Left cardiac atrium (tissue), 4 donors: ENCODE data around the gene TC2N. TPM values are rescaled to one million over a fixed set of nuclear protein-coding genes. Genes with fewer than 3 reads are reported as not detected.
A peak's percentile ranks its signal among the peaks of the same experiment; 100 is the strongest.
"Not testable (repeated sequence)": the region's sequence is repeated elsewhere in the genome, so short reads cannot be mapped to it uniquely, and the experiment has no call there.

Experiments used
- ATAC-seq, 2 donors: fragments of 200-7000 bp; cut with Tn5 transposase; one replicate each; pipeline ENCODE4 v1.9.1; 2020; ENCODE audit warnings: mild to moderate bottlenecking in 2 of 2, moderate library complexity in 2 of 2
- DNase-seq: peaks from one replicate; pipeline ENCODE4 v3.0.0-alpha.2; 2020
- intact Hi-C, 2 donors: fragments of 100-400 bp; cut with DNase I; formaldehyde crosslinking; loops; one replicate each; pipeline versions ENCODE4 v1.14.1 to v1.15.1; 2022 to 2023
- total RNA-seq, 2 donors: library from RNA; stranded (reverse); fragmentation: NEBNext Ultra II Directional; extraction: Animal tissue kit (Norgen Biotek cat#: 25700); gene quantifications; one replicate each; pipeline ENCODE4 v1.2.1, GENCODE V29; 2021
- donor health status: DM: no; HTN: yes; CAD: no.
- donor health status: DM: no; HTN: yes; CAD: no; lungs with severe emphysema.
- donor health status: DM: yes; HTN: yes; CAD: no.
- donor health status: Dilated cardiomyopathy.

TC2N gene
- total RNA-seq, 2 donors from 2014 or later: 9.8 to 20.8 TPM

DNA sequence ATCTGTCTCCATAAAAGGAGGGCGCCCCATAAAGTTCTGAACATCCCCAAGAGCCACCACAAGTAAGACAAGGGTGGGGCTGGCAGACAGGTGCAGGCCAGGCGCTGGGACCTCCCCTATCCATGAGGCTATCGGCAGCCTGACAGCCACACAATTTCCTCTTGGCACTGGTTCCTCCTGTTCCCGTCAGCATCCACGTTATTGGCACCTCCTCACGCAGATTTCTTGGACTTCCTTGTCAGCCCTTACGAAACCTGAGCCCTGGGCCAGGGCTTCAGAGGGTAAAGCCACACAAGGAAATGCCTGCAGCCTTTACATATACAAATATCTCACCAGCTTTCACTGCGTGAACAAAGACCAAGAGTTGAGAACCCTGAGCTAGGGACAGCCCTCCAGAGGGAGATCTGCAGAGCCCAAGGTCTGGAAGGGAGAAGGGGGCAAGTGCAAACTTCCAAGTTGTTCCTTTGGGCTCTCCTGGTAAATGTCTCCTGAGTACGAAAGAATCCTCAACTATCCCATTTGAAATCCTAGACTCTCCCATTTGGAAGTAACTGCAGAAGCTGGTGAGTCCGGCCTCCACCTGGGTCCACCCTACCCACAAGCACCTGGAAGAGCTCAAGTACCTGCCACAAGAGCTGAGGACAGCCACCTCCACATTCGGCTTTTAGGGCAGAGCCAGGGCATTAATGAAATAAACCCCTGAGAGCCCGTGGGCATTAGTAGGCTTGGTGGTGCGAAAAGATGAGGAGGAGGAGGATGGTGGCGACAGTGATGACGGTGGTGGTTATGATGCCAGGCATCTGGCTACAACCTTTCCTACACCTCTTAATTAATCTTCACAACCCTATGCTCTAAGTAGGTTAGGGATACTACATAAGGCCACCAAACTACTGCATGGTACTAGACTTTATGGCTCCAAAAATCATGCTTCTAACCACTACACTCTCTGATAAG, 5.5 kb upstream of the TC2N start:
- ATAC-seq: peak; percentile 83 to 85

DNA sequence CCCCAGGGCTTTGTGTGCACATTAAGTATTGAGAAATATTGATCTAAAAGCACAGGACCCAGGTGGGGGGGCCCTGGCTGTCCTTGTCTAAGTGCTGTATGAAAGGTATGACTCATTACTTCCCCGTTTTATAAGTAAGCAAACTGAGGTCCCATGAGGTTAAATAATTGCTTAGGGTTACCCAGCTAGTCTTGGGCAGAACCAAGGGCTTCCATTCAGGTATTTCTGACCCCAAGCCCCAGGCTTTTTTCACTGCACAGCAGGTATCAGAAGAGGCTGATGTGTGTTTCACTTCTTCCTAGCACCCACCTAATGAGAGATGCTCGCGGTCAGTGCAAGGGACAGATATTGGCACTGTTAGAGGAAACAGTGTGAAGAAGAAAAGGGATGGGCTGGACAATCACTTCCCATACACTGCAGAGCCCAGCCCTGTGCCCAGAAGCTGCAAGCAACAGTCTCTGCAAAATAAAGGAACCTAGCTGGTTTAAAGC, 4.7 kb upstream of the TC2N start:
- ATAC-seq: peak; percentile 1 to 39
- peak; percentile 50 for DNase-seq
- intact Hi-C loops: no loop called here

More for the DNA sequence above, 5.5 kb upstream of the TC2N start:
- intact Hi-C loops: no loop called here
- peak; percentile 83 for DNase-seq

DNA sequence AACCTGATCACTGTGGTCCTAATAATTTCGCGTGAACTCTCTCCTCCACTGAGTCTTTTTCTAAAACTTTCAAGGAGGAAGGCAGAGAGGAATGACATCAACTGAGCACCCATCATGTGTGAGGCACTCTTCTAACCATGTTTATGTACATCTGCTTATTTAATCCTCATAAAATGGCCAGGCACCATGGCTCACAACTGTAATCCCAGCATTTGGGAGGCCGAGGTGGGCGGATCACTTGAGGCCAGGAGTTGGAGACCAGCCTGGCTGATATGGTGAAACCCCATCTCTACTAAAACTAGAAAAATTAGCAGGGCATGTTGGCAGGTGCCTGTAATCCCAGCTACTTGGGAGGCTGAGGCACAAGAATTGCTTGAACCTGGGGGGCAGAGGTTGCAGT, 4.1 kb upstream of the TC2N start:
- intact Hi-C loops, ATAC-seq, DNase-seq: not testable (repeated sequence)

DNA sequence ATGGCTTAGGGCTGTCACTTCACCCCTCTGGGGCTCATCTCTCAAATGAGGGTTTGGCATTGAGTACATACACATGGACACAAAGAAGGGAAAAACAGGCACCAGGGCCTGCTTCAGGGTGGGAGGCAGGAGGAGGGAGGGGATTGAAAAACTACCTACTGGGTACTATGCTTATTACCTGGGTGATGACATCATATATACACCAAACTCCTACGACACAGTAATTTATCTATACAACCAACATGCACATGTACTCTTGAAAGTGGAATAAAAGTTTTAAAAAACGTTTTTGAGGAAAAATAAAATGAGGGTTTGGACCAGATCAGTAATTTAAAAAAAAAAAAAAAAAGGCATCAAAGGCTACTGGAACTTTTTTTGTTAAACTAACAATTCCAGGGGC, 3.6 kb upstream of the TC2N start:
- intact Hi-C loops: no loop called here
- no peak for DNase-seq
- ATAC-seq: no peak

DNA sequence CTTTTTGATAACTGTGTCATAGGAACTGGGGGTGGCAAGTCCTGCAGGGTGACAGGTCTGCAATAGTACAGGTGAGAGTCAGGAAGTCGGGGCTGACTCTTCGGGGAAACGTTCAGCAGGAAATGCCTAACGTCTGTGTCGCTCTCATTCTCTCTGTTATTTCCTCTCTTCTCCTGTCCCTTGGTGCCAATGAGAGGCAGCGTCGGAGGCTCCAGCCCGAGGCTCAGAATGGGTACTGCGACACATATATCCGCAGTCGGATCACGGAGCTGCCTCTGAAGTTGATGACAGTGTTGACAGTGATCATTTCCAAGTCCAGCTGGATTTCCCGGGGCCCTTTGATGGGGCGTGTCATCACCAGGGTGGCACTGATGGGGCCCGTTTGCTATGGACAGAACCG, 2.7 kb upstream of the TC2N start:
- intact Hi-C loops: no loop called here
- ATAC-seq (no peak), DNase-seq (no peak)

DNA sequence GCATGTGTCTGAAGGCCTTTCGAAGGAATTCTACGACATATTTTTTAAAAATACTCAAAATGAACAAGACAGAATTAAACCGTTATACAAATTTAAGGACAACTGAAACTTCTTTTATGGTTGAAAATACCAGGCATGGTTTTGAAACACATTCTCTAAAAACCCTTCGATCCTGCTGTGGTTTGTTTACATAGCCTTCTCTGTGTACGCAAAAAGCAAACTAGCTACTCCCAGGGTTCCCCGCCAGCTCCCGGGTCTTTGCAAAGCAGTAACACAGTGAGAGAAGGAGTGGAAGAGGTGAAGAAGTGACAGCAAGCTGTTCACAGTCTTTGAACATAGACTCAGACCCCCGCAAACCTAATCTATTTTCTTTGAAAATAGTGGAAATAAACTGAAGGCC, 2.2 kb upstream of the TC2N start:
- intact Hi-C loops: no loop called here
- ATAC-seq: no peak
- DNase-seq: no peak

DNA sequence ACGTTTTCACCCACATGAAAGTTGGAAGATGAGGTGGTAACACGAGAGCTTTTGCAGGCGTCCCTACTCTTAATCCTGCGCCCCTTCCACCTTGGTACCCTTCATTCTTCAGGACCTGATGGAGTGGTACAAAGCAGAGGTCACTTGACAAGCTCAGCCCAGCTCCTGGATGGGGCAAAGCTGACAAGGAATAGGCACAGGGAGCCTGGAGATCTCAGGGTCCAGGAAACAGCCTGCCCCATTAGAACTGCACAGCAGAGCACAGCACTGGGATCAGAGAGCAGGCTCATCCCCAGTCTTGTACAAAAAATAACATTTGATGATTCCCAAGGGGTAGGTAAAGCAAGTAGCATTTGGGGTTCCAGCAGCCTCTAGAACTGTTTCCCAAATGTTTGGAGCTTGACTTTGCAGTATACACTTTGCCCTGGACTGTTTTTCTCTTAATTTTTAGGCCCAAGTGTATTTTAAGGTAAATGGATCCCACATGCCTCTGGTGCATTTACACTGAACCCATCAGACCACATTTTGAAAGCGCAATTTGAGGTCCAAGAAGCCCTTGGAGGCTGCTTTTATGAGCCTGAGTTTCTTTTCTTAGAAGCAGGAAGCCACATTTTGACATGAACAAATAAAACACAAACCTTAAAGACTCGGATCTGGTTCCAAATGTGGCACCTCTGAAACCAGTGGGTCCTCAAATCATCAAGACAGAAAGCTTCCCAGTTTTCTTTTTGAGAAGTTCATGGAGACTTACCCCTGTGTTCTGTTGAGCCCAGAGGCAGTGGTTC, 633 bp downstream of the TC2N start:
- intact Hi-C loops: no loop called here
- ATAC-seq (no peak), DNase-seq (no peak)

DNA sequence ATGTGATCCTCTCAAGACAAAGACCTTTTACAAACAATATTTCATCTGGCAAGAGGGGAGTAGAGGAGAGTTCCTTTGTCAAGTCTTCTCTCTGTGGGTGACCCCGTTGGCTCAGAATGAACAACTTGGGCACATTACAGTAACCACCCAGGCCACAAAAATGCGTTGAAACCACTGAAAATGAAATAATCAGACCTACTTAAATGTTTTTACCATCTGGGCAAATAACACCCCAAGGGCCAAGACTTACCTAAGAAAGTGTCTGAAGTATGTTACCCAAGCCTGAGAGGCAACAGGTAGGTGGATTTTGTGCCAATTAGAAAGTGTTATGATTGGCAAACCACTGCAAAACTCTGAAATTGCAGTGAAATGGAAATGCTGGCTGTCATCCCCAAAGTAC, 1.3 kb downstream of the TC2N start:
- DNase-seq (no peak), ATAC-seq (no peak)
- intact Hi-C loops: no loop called here

DNA sequence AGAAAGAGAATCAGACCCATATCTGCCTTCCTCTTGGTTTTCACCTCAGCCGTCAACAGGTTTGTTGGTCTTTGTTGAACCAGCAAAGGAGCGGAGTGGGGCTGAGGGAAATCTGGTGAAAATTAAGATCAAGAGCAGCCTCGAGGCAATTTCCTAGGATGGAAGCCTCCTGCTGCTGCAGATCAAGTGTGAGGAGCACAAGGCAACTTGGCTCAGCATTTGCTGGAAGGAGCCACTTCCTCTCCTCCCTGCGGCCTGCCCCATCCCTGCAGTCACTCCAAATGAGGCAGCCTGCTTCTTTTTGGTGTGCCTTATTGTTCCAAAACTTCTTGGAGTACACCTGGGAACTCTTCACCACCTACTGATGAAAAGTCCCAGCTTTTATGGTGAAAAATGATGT, 4.9 kb downstream of the TC2N start:
- no peak for ATAC-seq
- no peak for DNase-seq
- intact Hi-C loops: no loop called here

DNA sequence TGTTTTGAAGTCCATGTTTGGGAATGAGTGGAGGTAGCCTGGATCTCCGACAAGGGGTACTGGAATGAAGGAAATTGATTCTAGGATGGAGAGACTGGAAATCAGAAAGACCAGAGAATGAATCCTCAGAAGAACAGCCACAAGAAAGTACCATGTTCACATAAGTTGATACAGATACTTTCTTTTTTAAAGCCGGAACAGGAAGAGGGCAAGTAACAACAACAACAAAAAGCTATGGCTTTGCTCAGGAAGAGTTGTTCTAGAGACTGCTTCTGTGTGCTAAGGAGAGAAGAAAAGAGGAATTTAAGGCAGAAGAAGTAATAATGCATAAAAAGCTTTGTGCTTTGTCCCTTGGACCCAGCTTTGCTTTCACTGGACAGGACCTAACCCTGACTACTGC, 6.2 kb downstream of the TC2N start:
- ATAC-seq: no peak
- DNase-seq: no peak
- intact Hi-C loops: no loop called here

DNA sequence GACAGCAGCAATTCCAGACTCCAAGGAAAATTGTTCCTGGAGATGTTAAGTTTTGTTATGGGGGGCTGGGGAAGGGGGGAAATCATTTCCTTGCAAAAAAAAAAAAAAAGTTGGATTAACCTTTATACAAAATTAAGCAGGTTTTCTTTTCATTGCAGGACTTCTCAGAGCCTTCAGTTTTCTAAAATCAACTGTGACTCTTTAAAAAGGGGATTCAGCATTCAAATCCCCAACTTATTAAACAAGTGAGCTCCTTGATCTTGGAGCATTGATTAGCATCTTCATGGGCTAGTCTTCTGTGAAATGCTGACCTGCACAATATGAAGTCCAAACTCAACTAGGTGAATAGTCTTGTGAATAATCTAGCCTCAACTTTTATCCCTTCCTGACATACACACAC, 7.1 kb downstream of the TC2N start:
- DNase-seq: no peak
- intact Hi-C loops: no loop called here
- ATAC-seq: no peak

DNA sequence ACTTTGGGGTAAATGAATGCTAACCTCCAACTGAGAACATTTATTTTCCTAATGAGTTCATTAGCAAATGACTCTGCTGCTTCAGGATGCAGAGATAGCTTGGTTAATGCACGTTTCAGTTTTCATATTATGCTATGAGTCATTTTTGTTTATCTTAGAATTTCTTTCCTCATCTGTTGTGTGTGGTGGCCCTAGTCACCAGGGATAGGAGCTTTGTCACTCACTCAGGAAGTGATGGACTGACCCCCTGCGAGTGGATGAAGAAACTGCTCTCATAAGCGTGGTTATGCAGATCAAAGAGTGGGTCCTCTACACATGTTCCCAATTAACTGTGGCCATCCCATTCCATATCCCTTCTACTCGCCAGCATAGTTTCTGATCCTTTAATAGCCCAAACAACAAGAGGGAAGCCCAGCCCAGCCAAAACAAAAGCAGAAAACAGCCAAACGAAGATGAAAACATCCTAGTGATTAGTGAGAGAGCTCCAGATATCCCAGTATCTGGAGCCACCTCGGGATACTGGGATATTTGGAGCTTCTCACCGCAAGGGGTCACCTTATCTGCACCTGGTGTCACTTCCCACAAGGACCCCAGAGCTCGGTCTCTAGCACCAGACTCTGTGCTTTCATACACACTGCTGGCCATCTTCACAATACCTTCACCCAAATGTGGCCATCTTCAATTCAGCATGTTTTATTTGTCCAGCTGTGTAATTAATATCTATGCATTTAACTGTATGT, 8.6 kb downstream of the TC2N start:
- intact Hi-C loops: no loop called here
- ATAC-seq (peak; percentile 31 to 34), DNase-seq (no peak)

DNA sequence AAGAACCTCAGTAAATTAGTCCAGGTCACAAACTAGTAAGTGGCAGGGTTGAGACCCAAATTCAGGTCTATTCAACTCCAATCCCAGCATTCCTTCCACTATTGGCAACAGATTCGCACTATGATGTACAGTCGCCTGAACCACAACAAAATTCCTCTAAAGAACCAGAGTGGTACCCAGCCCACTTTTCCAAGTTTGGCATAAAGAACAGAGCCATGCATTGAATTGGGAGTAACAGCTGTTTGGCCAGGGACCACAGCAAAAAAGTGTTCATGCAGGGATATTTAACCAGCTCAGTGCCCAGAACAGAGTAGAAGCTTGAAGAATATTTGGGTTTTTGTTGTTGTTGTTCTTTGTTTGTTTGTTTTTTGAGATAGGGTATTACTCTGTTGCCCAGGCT, 9.7 kb downstream of the TC2N start:
- DNase-seq: no peak
- intact Hi-C loops: no loop called here
- no peak for ATAC-seq

DNA sequence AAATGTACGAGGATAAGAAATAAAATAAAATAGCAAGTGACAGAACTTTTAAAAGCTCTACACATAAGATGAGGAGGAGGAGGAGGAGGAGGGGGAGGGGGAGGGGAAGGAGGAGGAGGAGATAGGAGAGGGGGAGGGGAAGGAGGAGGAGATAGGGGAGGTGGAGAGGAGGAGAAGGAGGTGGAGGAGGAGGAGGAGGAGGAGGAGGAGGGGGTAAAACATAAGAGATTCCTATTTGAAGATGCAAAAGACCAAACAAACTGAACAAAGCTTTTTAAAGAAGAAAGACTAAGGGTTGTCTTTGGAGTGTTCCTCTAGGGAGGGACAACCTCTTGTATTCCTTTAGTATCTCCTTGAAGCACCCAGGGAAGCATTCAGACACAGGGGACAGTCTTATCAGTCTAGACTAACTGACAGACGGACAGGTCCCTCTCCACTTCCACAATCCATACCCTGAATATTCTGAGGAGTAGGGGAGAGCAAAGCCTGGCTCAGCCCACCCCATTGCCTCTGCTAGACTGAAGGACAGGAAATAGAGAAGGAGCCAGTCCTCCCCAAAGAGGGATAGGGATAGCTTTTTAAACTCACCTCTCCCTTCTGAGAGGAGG, 12.9 kb downstream of the TC2N start:
- DNase-seq (no peak), ATAC-seq (no peak)
- intact Hi-C loops: no loop called here

DNA sequence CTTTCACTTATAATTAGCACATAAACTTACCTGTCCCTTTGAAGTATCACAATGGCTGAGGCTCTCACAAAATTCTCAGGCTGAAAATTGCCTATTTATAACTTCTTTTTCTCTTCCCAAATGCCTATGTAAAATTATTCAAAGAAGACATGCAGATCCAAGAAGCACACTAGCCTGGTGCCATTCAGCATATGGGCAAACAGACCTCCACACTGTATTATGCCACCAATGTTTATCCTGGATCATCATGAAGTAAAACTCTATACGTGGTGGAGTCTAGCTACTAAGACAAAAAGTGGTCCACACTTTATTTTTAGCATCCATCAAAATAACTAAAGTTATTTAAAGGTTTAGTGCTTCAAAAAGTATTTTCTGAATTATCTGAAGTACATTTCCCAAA, 15.8 kb downstream of the TC2N start:
- ATAC-seq (no peak), DNase-seq (no peak)
- intact Hi-C loops: no loop called here

DNA sequence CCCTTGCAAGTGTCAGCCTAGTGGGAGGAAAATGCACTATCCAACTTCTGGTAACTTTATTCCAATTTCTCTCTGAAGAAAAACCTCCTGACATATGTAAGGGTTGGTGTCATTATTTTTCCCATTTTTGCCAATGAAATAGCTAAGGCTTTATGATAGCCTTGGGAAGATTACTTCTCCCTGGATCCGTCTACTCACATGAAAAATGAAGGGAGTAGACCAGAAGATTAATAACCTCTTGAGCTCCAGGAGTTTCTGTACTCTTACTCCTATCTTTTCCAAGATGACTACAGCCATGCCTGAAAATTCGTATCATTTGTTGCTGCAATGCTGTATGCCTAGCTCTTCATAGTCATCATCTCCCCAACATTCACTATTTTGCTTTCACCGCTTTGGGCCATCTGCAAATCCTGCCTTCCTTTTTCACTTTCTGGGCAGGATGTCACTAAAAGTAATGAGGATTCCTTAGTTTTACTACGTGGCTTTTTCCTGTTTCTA, 18.8 kb downstream of the TC2N start:
- no peak for ATAC-seq
- intact Hi-C loops: no loop called here
- DNase-seq: no peak

DNA sequence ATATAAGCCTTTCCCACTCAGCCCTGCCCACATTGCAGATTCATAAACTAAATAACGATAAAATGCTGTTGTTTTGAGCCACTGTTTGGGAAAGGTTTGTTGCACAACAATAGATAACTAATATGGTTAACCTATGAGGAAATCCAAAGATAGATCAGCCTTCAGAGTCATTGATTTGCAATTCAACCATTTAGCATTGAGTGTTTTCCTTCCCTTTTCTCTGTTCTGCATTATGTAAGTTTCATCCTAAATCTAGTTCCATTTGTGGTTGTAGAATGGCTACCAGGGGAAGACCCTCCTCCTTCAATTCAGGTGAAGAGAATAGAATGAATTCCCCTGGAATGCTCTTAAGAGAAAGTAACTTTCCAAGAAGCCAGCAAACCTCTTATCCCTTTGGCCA, 19.6 kb downstream of the TC2N start:
- ATAC-seq (no peak), DNase-seq (no peak)
- intact Hi-C loops: no loop called here

DNA sequence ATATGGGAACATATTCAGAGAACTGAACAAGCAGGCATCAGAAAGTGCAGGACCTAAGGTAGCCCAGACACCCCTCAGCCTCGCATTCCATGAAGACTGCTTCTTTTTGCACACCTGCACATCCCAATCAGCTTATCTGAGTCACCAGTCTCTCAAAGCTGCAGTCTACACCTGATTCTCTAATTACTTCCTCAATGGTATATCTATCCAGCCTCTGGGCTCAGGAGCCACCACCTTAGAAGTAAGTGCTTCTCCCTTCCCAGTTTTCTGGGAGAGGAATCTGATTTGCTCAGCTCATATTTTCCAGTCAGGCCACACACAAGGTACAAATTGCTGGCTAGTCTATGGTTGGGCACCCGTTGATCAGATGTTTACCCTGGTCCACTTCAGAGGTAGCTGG, 21.7 kb downstream of the TC2N start:
- no peak for ATAC-seq
- no peak for DNase-seq
- intact Hi-C loops: no loop called here

DNA sequence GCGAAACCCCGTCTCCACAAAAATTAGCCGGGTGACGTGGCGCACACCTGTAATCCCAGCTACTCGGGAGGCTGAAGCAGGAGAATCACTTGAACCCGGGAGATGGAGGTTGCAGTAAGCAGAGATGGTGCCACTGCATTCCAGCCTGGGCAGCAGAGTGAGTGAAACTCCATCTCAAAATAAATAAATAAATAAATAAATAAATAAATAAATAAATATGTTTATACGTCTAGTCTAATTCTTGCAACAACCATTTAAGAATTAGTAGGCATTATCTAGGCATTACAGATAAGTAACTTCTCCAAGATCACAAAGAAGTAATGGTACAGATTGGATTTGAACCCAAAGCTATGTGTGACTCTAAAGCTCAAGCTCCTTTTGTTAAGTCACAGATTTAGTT, 22.3 kb downstream of the TC2N start:
- DNase-seq, intact Hi-C loops, ATAC-seq: not testable (repeated sequence)
